Activated T-helper 2 cell treated with anti-CD3 and anti-CD28 coated beads, Interferon-gamma antibody, Interleukin-2, Interleukin-4, amounts not matched to agents 10 μg/mL and 5 μg/mL and 100 μg/mL, durations not matched to agents 14 hours and 24 hours and 36 hours (primary cell): ENCODE data around the gene SNX5. TPM values are rescaled to one million over a fixed set of nuclear protein-coding genes. Genes with fewer than 3 reads are reported as not detected.

Experiments used
- DNase-seq: peaks from one replicate; pipeline ENCODE4 v3.0.0; 2021; ENCODE audit warnings: low spot score
- H3K27ac Mint-ChIP-seq: one replicate; pipeline ENCODE4 v1.8.0; 2021; ENCODE audit warnings: mixed read lengths
- H3K27me3 Mint-ChIP-seq: one replicate; pipeline ENCODE4 v1.8.0; 2021; ENCODE audit warnings: low read depth, mixed read lengths
- H3K36me3 Mint-ChIP-seq: one replicate; pipeline ENCODE4 v1.8.0; 2021; ENCODE audit warnings: low read depth, mixed read lengths
- H3K4me1 Mint-ChIP-seq: one replicate; pipeline ENCODE4 v1.8.0; 2021; ENCODE audit warnings: low read depth, mixed read lengths
- H3K4me3 Mint-ChIP-seq: one replicate; pipeline ENCODE4 v1.8.0; 2021; ENCODE audit warnings: low read depth, mild to moderate bottlenecking, moderate library complexity, mixed read lengths
- H3K9me3 Mint-ChIP-seq: one replicate; pipeline ENCODE4 v1.8.0; 2021; ENCODE audit warnings: mixed read lengths
- intact Hi-C: fragments of 100-400 bp; cut with micrococcal nuclease; formaldehyde crosslinking; loops from one replicate; pipeline ENCODE4 v1.15.1; 2023
- total RNA-seq: library from RNA; stranded (reverse); gene quantifications from 2 replicates; pipeline ENCODE4 v1.2.3, GENCODE V29; 2022

SNX5 gene
- total RNA-seq, 1 donor from 2014 or later = 231 TPM

DNA sequence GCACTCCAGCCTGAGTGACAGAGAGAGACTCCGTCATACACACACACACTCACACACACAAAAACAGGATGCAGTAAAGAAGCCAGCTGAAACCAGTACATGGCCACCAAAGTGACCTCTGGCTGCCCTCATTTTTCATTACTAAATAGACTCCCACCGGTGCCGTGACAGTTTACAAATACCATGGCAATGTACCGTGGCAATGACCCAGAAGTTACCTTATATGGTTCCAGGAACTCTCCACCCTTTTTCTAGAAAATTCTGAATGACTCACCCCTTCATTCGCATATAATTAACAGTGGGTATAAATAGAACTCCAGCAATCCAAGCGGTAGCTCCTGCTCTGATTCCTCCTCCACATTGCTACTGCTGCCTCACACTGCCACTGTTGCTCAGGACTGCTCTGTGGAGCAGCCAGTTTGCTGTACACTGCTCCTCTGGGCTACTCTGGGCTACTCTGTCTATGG is 57.7 kb downstream of the SNX5 start:
- no peaks in the 10 kb centered on the region for H3K9me3 Mint-ChIP-seq
- intact Hi-C loops = no loop called here
- H3K27me3 Mint-ChIP-seq = peaks cover 31% of the 10 kb centered on the region
- no peak for DNase-seq
- peaks cover 1% of the 10 kb centered on the region for H3K4me1 Mint-ChIP-seq
- H3K36me3 Mint-ChIP-seq = no peaks in the 10 kb centered on the region
- H3K27ac Mint-ChIP-seq = no peak overlapping the region
- no peak overlapping the region for H3K4me3 Mint-ChIP-seq

DNA sequence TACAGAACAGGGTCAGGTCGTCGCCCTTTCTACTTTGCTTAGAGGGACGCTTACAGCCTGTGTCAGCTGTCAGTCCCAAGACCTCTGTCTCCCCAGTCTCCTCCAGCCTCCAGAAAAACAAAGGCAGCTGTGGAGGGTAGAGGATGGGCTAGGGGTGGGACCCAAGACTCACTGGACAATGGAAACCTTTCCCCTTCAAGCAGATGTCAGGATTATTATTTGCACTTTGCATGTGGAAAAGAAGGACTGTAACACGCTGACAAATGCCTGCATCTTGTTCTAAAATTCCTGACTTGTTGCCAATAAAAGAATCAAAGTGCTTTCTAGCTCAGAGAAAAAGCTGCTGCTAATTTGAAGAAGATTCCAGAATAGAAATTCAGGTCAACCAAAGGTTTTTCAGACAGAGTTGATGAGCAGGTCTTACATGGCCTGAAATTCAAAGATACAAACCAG is 58.7 kb downstream of the SNX5 start:
- H3K4me3 Mint-ChIP-seq = no peak overlapping the region
- no peak overlapping the region for H3K27ac Mint-ChIP-seq
- H3K9me3 Mint-ChIP-seq = no peaks in the 10 kb centered on the region
- no peak for DNase-seq
- peaks cover 31% of the 10 kb centered on the region for H3K27me3 Mint-ChIP-seq
- no peaks in the 10 kb centered on the region for H3K36me3 Mint-ChIP-seq
- intact Hi-C loops = no loop called here
- peaks cover 1% of the 10 kb centered on the region for H3K4me1 Mint-ChIP-seq

DNA sequence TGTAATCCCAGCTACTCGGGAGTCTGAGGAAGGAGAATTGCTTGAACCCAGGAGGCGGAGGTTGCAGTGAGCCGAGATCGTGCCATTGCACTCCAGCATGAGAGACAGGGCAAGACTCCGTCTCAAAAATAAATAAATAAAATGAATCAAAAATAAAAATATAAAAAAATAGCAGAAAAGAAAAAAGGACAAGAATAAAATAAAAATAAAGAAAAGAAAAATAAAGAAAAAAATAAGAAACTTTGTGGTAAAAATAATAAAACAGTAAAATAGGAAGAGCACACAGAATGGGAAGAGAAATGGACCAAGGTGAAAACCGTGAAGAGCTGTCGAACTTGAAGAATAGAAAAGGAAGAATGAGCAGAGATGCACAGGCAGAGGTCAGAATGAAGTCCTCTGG is 63.0 kb downstream of the SNX5 start:
- Mint-ChIP-seq H3K27me3 (peaks cover 10% of the 10 kb centered on the region), H3K36me3 (no peaks in the 10 kb centered on the region), H3K27ac (no peak overlapping the region), H3K9me3 (no peaks in the 10 kb centered on the region), H3K4me1 (peaks cover 6% of the 10 kb centered on the region), H3K4me3 (no peak overlapping the region)
- intact Hi-C loops = no loop called here
- DNase-seq = no peak

DNA sequence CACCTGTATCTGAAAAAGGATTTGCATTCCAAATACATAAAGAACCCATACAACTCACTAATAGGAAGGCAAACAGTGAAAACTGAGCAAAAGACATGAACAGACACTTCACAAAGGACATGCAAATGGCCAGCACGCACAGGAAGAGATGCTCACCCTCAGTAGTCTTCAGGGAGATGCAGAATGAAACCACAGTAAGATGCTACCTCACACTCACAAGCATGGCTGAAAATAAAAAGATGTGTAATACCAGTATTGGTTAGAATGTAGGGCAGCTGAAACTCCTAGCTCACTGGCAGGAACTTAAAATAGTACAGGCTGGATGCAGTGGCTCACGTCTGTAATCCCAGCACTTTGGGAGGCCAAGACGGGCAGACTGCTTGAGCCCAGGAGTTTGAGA is 64.6 kb downstream of the SNX5 start:
- DNase-seq = no peak
- H3K4me1 Mint-ChIP-seq = peaks cover 6% of the 10 kb centered on the region
- no peak overlapping the region for H3K4me3 Mint-ChIP-seq
- intact Hi-C loops = loop anchor here (5.0 kb wide), 1 partner anchor 33 kb away; no protein-coding TSS in a partner anchor
- H3K9me3 Mint-ChIP-seq = no peaks in the 10 kb centered on the region
- no peaks in the 10 kb centered on the region for H3K36me3 Mint-ChIP-seq
- H3K27ac Mint-ChIP-seq = no peak overlapping the region
- H3K27me3 Mint-ChIP-seq = peaks cover 10% of the 10 kb centered on the region

DNA sequence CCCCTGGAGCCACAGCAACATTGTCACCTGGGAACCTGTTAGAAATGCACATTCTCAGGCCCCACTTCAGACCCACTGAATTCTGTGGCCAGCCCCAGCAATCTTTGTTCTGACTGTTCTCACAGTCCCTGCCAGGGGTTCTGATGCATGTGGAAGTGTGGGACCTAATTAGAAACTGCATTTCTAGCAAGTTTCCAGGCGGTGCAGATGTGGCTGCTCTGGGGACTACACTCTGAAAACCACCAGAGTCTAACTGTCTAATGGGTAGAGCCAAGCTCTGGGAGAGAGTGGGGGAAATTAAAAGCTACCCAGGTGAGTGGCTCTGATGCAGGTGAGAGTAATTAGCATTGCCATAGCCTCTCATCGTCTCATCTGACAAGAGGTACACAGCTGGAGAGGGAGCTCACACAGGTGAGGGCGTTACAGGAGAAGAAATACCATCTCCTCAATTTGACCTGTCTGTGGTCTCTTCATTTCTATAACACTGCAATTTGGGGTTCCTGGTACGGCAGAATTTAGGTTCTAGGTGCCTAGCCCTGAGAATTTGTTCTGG is 66.0 kb downstream of the SNX5 start:
- peaks cover 7% of the 10 kb centered on the region for H3K4me1 Mint-ChIP-seq
- intact Hi-C loops = loop anchor here (5.0 kb wide), 1 partner anchor 35 kb away; no protein-coding TSS in a partner anchor
- no peak overlapping the region for H3K4me3 Mint-ChIP-seq
- peaks cover 11% of the 10 kb centered on the region for H3K27me3 Mint-ChIP-seq
- no peak overlapping the region for H3K27ac Mint-ChIP-seq
- no peaks in the 10 kb centered on the region for H3K9me3 Mint-ChIP-seq
- H3K36me3 Mint-ChIP-seq = no peaks in the 10 kb centered on the region
- DNase-seq = no peak

DNA sequence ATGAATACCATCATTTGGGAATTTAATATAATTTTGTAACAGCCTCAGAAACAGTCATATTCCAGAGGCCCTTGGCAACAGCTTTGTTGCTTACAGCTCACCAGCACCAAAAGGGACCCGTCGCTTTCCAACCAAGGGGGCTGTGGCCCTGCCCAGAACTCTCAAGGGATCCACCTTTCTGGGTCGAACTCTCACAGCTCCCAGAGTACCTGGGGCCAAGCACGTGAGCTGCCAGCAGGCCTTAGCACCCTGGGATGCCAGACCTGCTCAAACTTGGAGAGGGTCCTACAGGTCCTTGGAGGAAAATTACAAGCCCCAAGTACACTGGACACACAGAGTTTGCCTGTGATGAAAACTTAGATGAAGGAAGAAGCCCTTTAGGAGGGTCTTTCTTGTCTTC is 66.6 kb downstream of the SNX5 start:
- Mint-ChIP-seq H3K9me3 (no peaks in the 10 kb centered on the region), H3K4me1 (peaks cover 13% of the 10 kb centered on the region), H3K4me3 (no peak overlapping the region), H3K27ac (no peak overlapping the region), H3K36me3 (no peaks in the 10 kb centered on the region), H3K27me3 (peaks cover 16% of the 10 kb centered on the region)
- DNase-seq = no peak
- intact Hi-C loops = loop anchor here (5.0 kb wide), 1 partner anchor 35 kb away; no protein-coding TSS in a partner anchor

DNA sequence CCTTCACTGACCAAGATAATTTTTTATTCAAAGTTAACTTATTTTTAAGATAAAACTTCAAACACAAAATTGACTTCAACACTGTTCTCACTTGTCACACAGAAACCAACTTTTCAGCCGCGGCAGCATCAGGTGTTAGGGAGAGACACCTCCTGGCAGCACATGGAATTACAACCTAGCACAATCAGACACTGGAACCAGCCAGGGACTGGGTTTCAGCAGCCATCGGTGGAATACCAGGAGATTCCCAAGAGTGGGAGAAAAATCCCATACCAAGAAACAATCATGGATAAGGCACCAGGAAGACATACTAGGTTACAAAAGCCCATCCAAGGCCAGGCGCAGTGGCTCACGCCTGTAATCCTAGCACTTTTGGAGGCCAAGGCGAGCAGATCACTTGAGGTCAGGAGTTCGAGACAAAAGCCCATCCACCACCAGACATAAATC is 70.0 kb downstream of the SNX5 start:
- intact Hi-C loops = loop anchor here (1.0 to 5.0 kb wide), 5 partner anchors 69 to 393 kb away; partner anchors contain the start of genes BFSP1, MGME1 and SNX5
- no peaks in the 10 kb centered on the region for H3K36me3 Mint-ChIP-seq
- H3K27ac Mint-ChIP-seq = no peak overlapping the region
- peaks cover 30% of the 10 kb centered on the region for H3K4me1 Mint-ChIP-seq
- no peaks in the 10 kb centered on the region for H3K9me3 Mint-ChIP-seq
- H3K27me3 Mint-ChIP-seq = peaks cover 21% of the 10 kb centered on the region
- DNase-seq = peak; percentile 49
- no peak overlapping the region for H3K4me3 Mint-ChIP-seq

DNA sequence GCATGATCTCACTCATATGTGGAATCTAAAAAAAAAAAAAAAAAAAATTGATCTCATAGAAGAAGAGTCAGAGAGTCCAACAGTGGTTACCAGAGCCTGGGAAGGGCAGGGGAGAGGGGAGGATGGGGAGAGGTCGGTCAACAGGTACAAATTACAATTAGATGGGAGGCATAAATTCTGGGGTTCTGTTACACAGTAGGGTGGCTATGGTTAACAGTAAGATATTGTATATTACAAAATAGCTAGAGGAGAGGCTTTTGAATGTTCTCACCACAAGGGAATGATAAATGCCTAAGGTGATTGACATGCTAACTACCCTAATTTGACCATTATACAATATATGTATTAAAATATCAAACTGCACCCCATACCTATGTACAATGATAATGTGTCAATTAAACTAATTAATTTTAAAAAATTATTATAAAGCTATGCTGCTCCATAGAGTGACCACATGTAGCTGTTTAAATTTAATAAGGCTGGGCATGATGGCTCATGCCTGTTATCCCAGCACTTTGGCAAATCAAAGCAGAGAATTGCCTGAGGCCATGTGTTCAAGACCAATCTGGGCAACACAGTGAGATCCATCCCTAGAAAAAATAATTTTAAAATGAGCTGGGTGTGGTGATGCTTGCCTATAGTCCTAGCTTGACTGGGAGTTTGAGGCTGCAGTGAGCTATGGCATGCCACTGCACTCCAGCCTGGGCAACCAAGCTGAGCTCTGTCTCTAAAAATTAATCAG is 70.9 kb downstream of the SNX5 start:
- Mint-ChIP-seq H3K9me3 (no peaks in the 10 kb centered on the region), H3K4me3 (no peak overlapping the region), H3K27me3 (peaks cover 20% of the 10 kb centered on the region), H3K27ac (no peak overlapping the region), H3K36me3 (no peaks in the 10 kb centered on the region), H3K4me1 (peaks cover 33% of the 10 kb centered on the region)
- DNase-seq = no peak
- intact Hi-C loops = loop anchor here (1.0 to 5.0 kb wide), 6 partner anchors 70 to 392 kb away; partner anchors contain the start of genes BFSP1, MGME1 and SNX5

DNA sequence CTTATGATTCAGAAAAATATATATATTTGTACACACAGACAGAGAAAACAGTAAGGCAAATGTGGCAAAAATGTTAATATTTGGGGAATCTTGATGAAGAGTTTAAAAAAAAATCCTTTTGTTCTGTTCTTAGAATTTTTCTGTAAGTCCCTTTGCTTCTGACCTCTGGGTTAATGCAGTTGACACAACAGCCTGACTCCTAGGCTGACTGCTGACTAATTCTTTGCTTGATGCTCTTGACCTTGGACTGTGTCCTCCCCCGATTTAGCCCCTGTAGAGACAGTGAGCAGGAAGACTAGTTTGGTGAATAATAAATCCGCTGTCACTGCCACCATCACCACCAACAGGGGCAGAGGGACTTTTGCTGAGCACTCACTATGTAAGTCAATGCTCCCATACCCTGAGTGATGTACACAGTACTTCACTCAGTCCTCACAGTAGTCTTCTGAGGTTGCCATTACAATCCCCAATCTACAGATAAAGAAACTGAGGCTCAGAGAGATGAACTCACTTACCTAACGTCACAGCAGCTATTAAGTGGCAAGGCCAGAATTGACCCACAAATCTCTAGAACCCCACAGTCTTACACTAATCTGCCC is 71.7 kb downstream of the SNX5 start:
- H3K4me3 Mint-ChIP-seq = no peak overlapping the region
- no peaks in the 10 kb centered on the region for H3K9me3 Mint-ChIP-seq
- no peaks in the 10 kb centered on the region for H3K36me3 Mint-ChIP-seq
- DNase-seq = no peak
- peaks cover 35% of the 10 kb centered on the region for H3K4me1 Mint-ChIP-seq
- no peak overlapping the region for H3K27ac Mint-ChIP-seq
- H3K27me3 Mint-ChIP-seq = peaks cover 29% of the 10 kb centered on the region
- intact Hi-C loops = loop anchor here (1.0 to 5.0 kb wide), 6 partner anchors 70 to 365 kb away; partner anchors contain the start of genes BFSP1, MGME1, RRBP1 and SNX5

DNA sequence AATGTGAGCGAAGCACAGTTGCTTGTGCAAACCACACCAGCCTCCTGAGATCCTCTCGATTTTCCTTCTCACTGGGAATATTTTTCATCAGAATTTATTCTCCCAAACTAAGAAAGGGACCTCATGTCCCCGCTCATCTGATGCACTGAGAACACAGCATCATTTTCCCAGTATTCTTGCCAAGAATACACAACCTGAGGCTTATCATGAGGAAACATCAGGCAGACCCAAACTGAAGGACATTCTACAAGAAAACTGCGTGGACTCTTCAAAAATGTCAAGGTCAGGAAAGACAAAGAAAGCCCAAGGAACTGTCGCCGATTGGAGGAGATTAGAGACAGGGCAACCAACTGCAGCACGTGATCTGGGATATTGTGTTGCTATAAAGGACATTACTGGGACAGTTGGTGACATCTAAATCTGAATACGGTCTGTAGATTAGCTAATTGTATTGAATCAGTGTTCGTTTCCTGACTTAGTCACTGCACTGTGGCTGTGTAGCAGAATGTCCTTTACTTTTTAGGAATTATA is 72.3 kb downstream of the SNX5 start:
- H3K27ac Mint-ChIP-seq = peak overlapping the region; percentile 22

DNA sequence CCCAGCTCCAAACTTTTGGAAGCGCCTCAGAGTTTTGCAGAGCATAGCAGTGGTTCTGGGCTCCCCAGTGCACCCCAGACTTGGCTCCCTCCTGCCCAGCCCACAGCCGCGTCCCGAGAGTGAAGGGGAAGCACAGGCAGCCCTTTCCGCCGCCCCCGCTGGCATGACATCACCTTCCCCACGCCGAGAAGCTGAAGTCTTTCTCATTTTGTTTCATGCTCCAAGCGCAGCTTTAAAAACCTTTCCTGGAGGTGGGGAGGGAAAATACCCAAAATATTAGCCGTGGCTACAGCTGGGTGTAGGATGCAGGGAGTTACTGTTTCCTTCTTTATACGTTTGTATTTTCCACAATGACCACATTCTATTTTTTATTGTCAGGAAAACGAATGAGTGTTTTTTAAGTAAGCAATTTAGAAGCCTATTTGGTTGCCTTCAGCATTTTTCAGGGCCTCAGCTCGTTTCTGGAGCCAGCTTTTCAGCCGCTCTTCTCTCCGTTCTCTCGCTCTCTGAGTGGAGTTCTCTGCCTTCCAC is 72.9 kb downstream of the SNX5 start:
- intact Hi-C loops = loop anchor here (1.0 to 5.0 kb wide), 7 partner anchors 17 to 363 kb away; partner anchors contain the start of genes BFSP1, MGME1, RRBP1 and SNX5
- Mint-ChIP-seq H3K4me1 (peaks cover 35% of the 10 kb centered on the region), H3K27me3 (peaks cover 32% of the 10 kb centered on the region), H3K9me3 (no peaks in the 10 kb centered on the region), H3K4me3 (peak overlapping the region; percentile 75), H3K27ac (peak overlapping the region; percentile 22), H3K36me3 (no peaks in the 10 kb centered on the region)
- DNase-seq = peak; percentile 25

More for the DNA sequence above, 72.3 kb downstream of the SNX5 start:
- Mint-ChIP-seq H3K36me3 (no peaks in the 10 kb centered on the region), H3K9me3 (no peaks in the 10 kb centered on the region), H3K4me1 (peaks cover 35% of the 10 kb centered on the region), H3K4me3 (peak overlapping the region; percentile 53), H3K27me3 (peaks cover 34% of the 10 kb centered on the region)
- intact Hi-C loops = loop anchor here (1.0 to 5.0 kb wide), 6 partner anchors 69 to 364 kb away; partner anchors contain the start of genes BFSP1, MGME1, RRBP1 and SNX5
- DNase-seq = no peak

DNA sequence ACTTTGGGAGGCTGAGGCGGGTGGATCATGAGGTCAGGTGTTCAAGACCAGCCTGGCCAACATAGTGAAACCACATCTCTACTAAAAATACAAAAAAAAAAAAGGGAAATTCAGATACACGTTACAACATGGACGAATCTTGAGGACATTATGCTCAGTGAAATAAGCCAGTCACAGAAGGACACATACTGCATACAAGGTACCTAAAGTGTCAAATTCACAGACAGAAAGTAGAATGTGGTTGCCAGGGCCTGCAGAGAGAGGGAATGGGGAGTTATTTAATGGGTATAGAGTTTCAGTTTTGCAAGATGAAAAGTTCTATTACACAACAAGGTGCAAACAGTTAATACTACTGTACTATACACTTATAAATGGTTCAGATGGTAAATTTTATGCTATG is 75.1 kb downstream of the SNX5 start:
- DNase-seq = no peak
- Mint-ChIP-seq H3K27me3 (peaks cover 30% of the 10 kb centered on the region), H3K4me3 (no peak overlapping the region), H3K4me1 (peaks cover 34% of the 10 kb centered on the region), H3K27ac (no peak overlapping the region), H3K9me3 (peaks cover 8% of the 10 kb centered on the region), H3K36me3 (no peaks in the 10 kb centered on the region)
- intact Hi-C loops = no loop called here
